CD4-positive, alpha-beta T cell (primary cell): ENCODE data around the gene CRYBA2. TPM values are rescaled to one million over a fixed set of nuclear protein-coding genes. Genes with fewer than 3 reads are reported as not detected.

Experiments used
- ATAC-seq: fragments of 200-7000 bp; cut with Tn5 transposase; one replicate; pipeline ENCODE4 v1.10.0; 2022; ENCODE audit warnings: mild to moderate bottlenecking; ENCODE audit not compliant: poor library complexity
- CTCF ChIA-PET: fragments of 350-600 bp; sonication (Branson Sonifier 250); formaldehyde crosslinking; loops from one replicate; lab custom pipeline; 2021; ENCODE audit warnings: antibody characterized with exemption, inconsistent platforms; lab: Charles Lee
- POLR2A ChIA-PET: fragments of 350-600 bp; sonication (Branson Sonifier 250); formaldehyde crosslinking; loops from one replicate; lab custom pipeline; 2021; ENCODE audit warnings: antibody characterized with exemption, inconsistent platforms; lab: Charles Lee
- DNase-seq, 14 experiments: peaks; one replicate each; pipeline ENCODE4 v3.0.0-alpha.2; 2013 to 2020; ENCODE audit warnings: mixed read lengths in 2 of 14
- H3K27ac ChIP-seq, 2 donors: one replicate each; pipeline versions ENCODE4 v1.5.1 to v1.7.0; 2013; ENCODE audit warnings: low read length in 2 of 2, low read depth in 1 of 2, mild to moderate bottlenecking in 1 of 2
- H3K27me3 ChIP-seq, 2 experiments: 1 replicate in 1 of 2; 2 replicates in 1 of 2; pipeline versions ENCODE4 v1.6.1 to v1.7.0; 2013; ENCODE audit warnings: low read length in 2 of 2, control low read depth in 1 of 2, mild to moderate bottlenecking in 1 of 2, moderate library complexity in 1 of 2; ENCODE audit not compliant: insufficient read depth in 2 of 2, control insufficient read depth in 1 of 2
- H3K36me3 ChIP-seq: one replicate; pipeline ENCODE4 v1.6.1; 2013; ENCODE audit warnings: low read length, control low read depth; ENCODE audit not compliant: insufficient read depth
- H3K4me1 ChIP-seq: one replicate; pipeline ENCODE4 v1.6.1; 2013; ENCODE audit warnings: low read length, control low read depth; ENCODE audit not compliant: insufficient read depth
- H3K4me3 ChIP-seq: one replicate; pipeline ENCODE4 v1.5.1; 2013; ENCODE audit warnings: mild to moderate bottlenecking, low read length, moderate library complexity
- H3K9me3 ChIP-seq, 2 experiments: 1 replicate in 1 of 2; 2 replicates in 1 of 2; pipeline versions ENCODE4 v1.6.1 to v1.7.0; 2013; ENCODE audit warnings: low read length in 2 of 2, mild to moderate bottlenecking in 2 of 2, control low read depth in 1 of 2, moderate library complexity in 1 of 2; ENCODE audit not compliant: control insufficient read depth in 1 of 2, insufficient read depth in 1 of 2
- H3K27ac Mint-ChIP-seq: one replicate; pipeline ENCODE4 v1.8.0; 2020; ENCODE audit warnings: mixed read lengths
- H3K27me3 Mint-ChIP-seq: one replicate; pipeline ENCODE4 v1.8.0; 2021; ENCODE audit warnings: mixed read lengths
- H3K36me3 Mint-ChIP-seq: one replicate; pipeline ENCODE4 v1.8.0; 2021; ENCODE audit warnings: low read depth, mixed read lengths
- H3K4me1 Mint-ChIP-seq: one replicate; pipeline ENCODE4 v1.8.0; 2021; ENCODE audit warnings: low read depth, mixed read lengths
- H3K4me3 Mint-ChIP-seq: one replicate; pipeline ENCODE4 v1.8.0; 2020; ENCODE audit warnings: mild to moderate bottlenecking, mixed read lengths
- H3K9me3 Mint-ChIP-seq: one replicate; pipeline ENCODE4 v1.8.0; 2020; ENCODE audit warnings: mixed read lengths
- CTCF ChIP-seq: fragments of 200-600 bp; IDR thresholded peaks from one replicate; pipeline ENCODE4 v1.8.0; 2022; ENCODE audit warnings: antibody characterized with exemption, mild to moderate bottlenecking
- intact Hi-C, 2 experiments: fragments of 100-400 bp; cut with DNase I in 1 of 2; cut with micrococcal nuclease in 1 of 2; formaldehyde crosslinking; loops; one replicate each; pipeline versions ENCODE4 v1.15.1 to v1.9.0; 2023 to 2025; cut with DNase I, micrococcal nuclease
- total RNA-seq, 174 experiments: library from RNA in 2 of 174; stranded (reverse) in 2 of 174; gene quantifications; one replicate each; pipeline ENCODE4 v1.2.3 and lab custom pipeline; 2021 to 2026

CRYBA2 gene
- total RNA-seq, 2 experiments from 2014 or later: not detected

GRCh38 chr2:218958276-218958675, 34.9 kb downstream of the CRYBA2 start:
- intact Hi-C loops: no loop called here
- H3K4me3 ChIP-seq: no peak overlapping the region
- H3K4me1 ChIP-seq: peaks cover 32% of the 10 kb centered on the region
- H3K4me1 Mint-ChIP-seq: peaks cover 13% of the 10 kb centered on the region
- ChIA-PET CTCF (no interaction called here), POLR2A (no interaction called here)
- H3K27me3 ChIP-seq: peaks cover 53 to 79% of the 10 kb centered on the region in 2 experiments
- H3K9me3 Mint-ChIP-seq: no peaks in the 10 kb centered on the region
- no peak for TF ChIP-seq CTCF
- peak overlapping the region; percentile 16 for H3K4me3 Mint-ChIP-seq
- ATAC-seq (no peak), DNase-seq (no peak)
- H3K36me3 Mint-ChIP-seq: no peaks in the 10 kb centered on the region
- H3K27me3 Mint-ChIP-seq: peaks cover 88% of the 10 kb centered on the region
- H3K27ac ChIP-seq: no peak overlapping the region
- peaks cover 0 to 30% of the 10 kb centered on the region in 2 experiments for H3K9me3 ChIP-seq
- H3K36me3 ChIP-seq: no peaks in the 10 kb centered on the region
- H3K27ac Mint-ChIP-seq: no peak overlapping the region

GRCh38 chr2:218957671-218958070, 35.6 kb downstream of the CRYBA2 start:
- H3K9me3 Mint-ChIP-seq: no peaks in the 10 kb centered on the region
- Histone ChIP-seq H3K36me3 (no peaks in the 10 kb centered on the region), H3K9me3 (peaks cover 0 to 24% of the 10 kb centered on the region in 2 experiments), H3K27ac (no peak overlapping the region), H3K4me3 (no peak overlapping the region), H3K4me1 (peaks cover 26% of the 10 kb centered on the region), H3K27me3 (peaks cover 47 to 73% of the 10 kb centered on the region in 2 experiments)
- no peak overlapping the region for H3K27ac Mint-ChIP-seq
- ATAC-seq: no peak
- no peak for DNase-seq
- intact Hi-C loops: no loop called here
- ChIA-PET POLR2A (interaction anchor here (0.6 kb wide), 1 partner anchor 12 kb away, joined by 3 read pairs; no protein-coding TSS in a partner anchor), CTCF (interaction anchor here (0.8 kb wide), 1 partner anchor 889 kb away, joined by 3 read pairs; the partner anchor contains the start of gene RUFY4)
- no peak for TF ChIP-seq CTCF
- no peaks in the 10 kb centered on the region for H3K36me3 Mint-ChIP-seq
- H3K4me3 Mint-ChIP-seq: no peak overlapping the region
- H3K27me3 Mint-ChIP-seq: peaks cover 88% of the 10 kb centered on the region
- H3K4me1 Mint-ChIP-seq: peaks cover 7% of the 10 kb centered on the region

- ATAC-seq: no peak
- H3K27ac Mint-ChIP-seq: no peak overlapping the region
Measured at GRCh38 chr2:218956039-218956438, 37.2 kb downstream of the CRYBA2 start.

More at GRCh38 chr2:218956039-218956438, 37.2 kb downstream of the CRYBA2 start:
- ChIA-PET POLR2A (no interaction called here), CTCF (no interaction called here)
- no peaks in the 10 kb centered on the region for H3K36me3 Mint-ChIP-seq
- DNase-seq: no peak
- Histone ChIP-seq H3K36me3 (no peaks in the 10 kb centered on the region), H3K27ac (no peak overlapping the region), H3K9me3 (peaks cover 0 to 12% of the 10 kb centered on the region in 2 experiments), H3K4me3 (no peak overlapping the region), H3K27me3 (peaks cover 32 to 56% of the 10 kb centered on the region in 2 experiments), H3K4me1 (peaks cover 18% of the 10 kb centered on the region)
- TF ChIP-seq CTCF: no peak
- H3K9me3 Mint-ChIP-seq: no peaks in the 10 kb centered on the region
- H3K4me3 Mint-ChIP-seq: no peak overlapping the region
- peaks cover 2% of the 10 kb centered on the region for H3K4me1 Mint-ChIP-seq
- intact Hi-C loops: no loop called here
- H3K27me3 Mint-ChIP-seq: peaks cover 86% of the 10 kb centered on the region
